H1 (cell line): ENCODE results near the gene MTG1. TPM values are rescaled to one million over a fixed set of nuclear protein-coding genes. Genes with fewer than 3 reads are reported as not detected.

ENCODE experiments used
- CTCF ChIA-PET: fragments of 300-600 bp; sonication (Branson Sonifier 250); formaldehyde crosslinking; loops from one replicate; lab custom pipeline; 2021; ENCODE audit not compliant: partially characterized antibody; lab: Charles Lee
- POLR2A ChIA-PET: fragments of 300-600 bp; sonication (Branson Sonifier 250); formaldehyde crosslinking; loops from one replicate; lab custom pipeline; 2021; ENCODE audit warnings: inconsistent platforms; ENCODE audit not compliant: partially characterized antibody; lab: Charles Lee
- DNase-seq, 2 experiments: peaks; one replicate each; pipeline versions ENCODE4 v3.0.0 to v3.0.0-alpha.2; 2010 to 2022; ENCODE audit warnings: low spot score in 2 of 2, low read depth in 1 of 2, mixed read lengths in 1 of 2
- FAIRE-seq: peaks from 2 replicates; lab custom pipeline; 2011; peaks lifted over from hg19 to GRCh38; lab: Jason Lieb, UNC
- H2AFZ ChIP-seq: 2 replicates; pipeline ENCODE4 v1.8.1; 2012; ENCODE audit warnings: low read length, inconsistent platforms
- H2AK5ac ChIP-seq: 2 replicates; pipeline ENCODE4 v1.6.1; 2013; ENCODE audit warnings: low read depth, low read length
- H2BK120ac ChIP-seq: replicated peaks from 2 replicates; pipeline ENCODE3; 2013; ENCODE audit warnings: low read depth, low read length, inconsistent platforms
- H2BK12ac ChIP-seq: 2 replicates; pipeline ENCODE4 v1.6.1; 2013; ENCODE audit warnings: low read depth, low read length
- H2BK15ac ChIP-seq: 2 replicates; pipeline ENCODE4 v1.6.1; 2013; ENCODE audit warnings: low read length
- H2BK20ac ChIP-seq: 2 replicates; pipeline ENCODE4 v1.6.1; 2013; ENCODE audit warnings: low read length
- H2BK5ac ChIP-seq: 2 replicates; pipeline ENCODE4 v1.6.1; 2013; ENCODE audit warnings: low read depth, low read length
- H3K14ac ChIP-seq: 2 replicates; pipeline ENCODE4 v1.6.1; 2013; ENCODE audit warnings: inconsistent platforms; ENCODE audit not compliant: insufficient read length
- H3K18ac ChIP-seq: 2 replicates; pipeline ENCODE4 v1.6.1; 2013; ENCODE audit warnings: low read length; ENCODE audit errors: extremely low read depth
- H3K23ac ChIP-seq: 2 replicates; pipeline ENCODE4 v1.6.1; 2013; ENCODE audit warnings: inconsistent platforms; ENCODE audit not compliant: insufficient read length
- H3K23me2 ChIP-seq: 2 replicates; pipeline ENCODE4 v1.6.1; 2013; ENCODE audit warnings: low read depth, low read length
- H3K27ac ChIP-seq: 2 replicates; pipeline ENCODE4 v1.6.1; 2011; ENCODE audit warnings: low read depth, low read length, inconsistent platforms
- H3K27me3 ChIP-seq, 4 experiments: replicated peaks in 1 of 4; 1 replicate in 1 of 4; 2 replicates in 3 of 4; pipeline versions ENCODE4 v1.6.1 to v1.8.1; 2011 to 2013; ENCODE audit warnings: low read length in 3 of 4, mild to moderate bottlenecking in 3 of 4, inconsistent platforms in 2 of 4, mixed read lengths in 2 of 4, moderate library complexity in 1 of 4; ENCODE audit not compliant: control insufficient read depth in 3 of 4, insufficient read depth in 3 of 4; ENCODE audit errors: extremely low read depth in 1 of 4
- H3K36me3 ChIP-seq, 4 experiments: 2 replicates each; pipeline versions ENCODE4 v1.6.1 to v1.8.1; 2011 to 2013; ENCODE audit warnings: mild to moderate bottlenecking in 4 of 4, low read length in 3 of 4, moderate library complexity in 2 of 4, control low read depth in 1 of 4, inconsistent platforms in 1 of 4; ENCODE audit not compliant: insufficient read depth in 4 of 4, control insufficient read depth in 2 of 4
- H3K4ac ChIP-seq: replicated peaks from 2 replicates; pipeline ENCODE3; 2013; ENCODE audit warnings: low read length, low read depth, mixed read lengths, inconsistent platforms; ENCODE audit not compliant: insufficient read length
- H3K4me1 ChIP-seq, 4 experiments: replicated peaks in 1 of 4; 1 replicate in 1 of 4; 2 replicates in 3 of 4; pipeline versions ENCODE4 v1.6.1 to v1.8.1; 2011 to 2013; ENCODE audit warnings: low read length in 3 of 4, inconsistent platforms in 2 of 4, mixed read lengths in 1 of 4; ENCODE audit not compliant: insufficient read depth in 4 of 4, control insufficient read depth in 3 of 4
- H3K4me2 ChIP-seq, 2 experiments: 2 replicates each; pipeline versions ENCODE4 v1.6.1 to v1.8.1; 2011 to 2013; ENCODE audit warnings: low read depth in 2 of 2, low read length in 2 of 2, control low read depth in 1 of 2, inconsistent platforms in 1 of 2, mild to moderate bottlenecking in 1 of 2; ENCODE audit not compliant: insufficient read depth in 1 of 2
- H3K4me3 ChIP-seq, 4 experiments: fragments of 200-600, 300-600 bp in 1 of 4; sonication (generic), shearing (Covaris generic), sonication (Bioruptor Twin) in 1 of 4; 2 replicates each; pipeline versions ENCODE4 v1.5.1 to v1.8.1; 2011 to 2016; ENCODE audit warnings: low read length in 4 of 4, low read depth in 3 of 4, control low read depth in 2 of 4, inconsistent platforms in 2 of 4, mild to moderate bottlenecking in 2 of 4, mixed read lengths in 1 of 4, moderate library complexity in 1 of 4; ENCODE audit not compliant: insufficient read depth in 2 of 4; ENCODE audit errors: extremely low read depth in 1 of 4
- H3K56ac ChIP-seq: replicated peaks from 2 replicates; pipeline ENCODE3; 2013; ENCODE audit warnings: low read depth, mild to moderate bottlenecking, mixed read lengths, low read length, inconsistent platforms; ENCODE audit not compliant: insufficient read length
- H3K79me1 ChIP-seq: 2 replicates; pipeline ENCODE4 v1.6.1; 2013; ENCODE audit warnings: low read depth, low read length, control low read depth
- H3K79me2 ChIP-seq, 2 experiments: 2 replicates each; pipeline versions ENCODE4 v1.6.1 to v1.8.1; 2012 to 2013; ENCODE audit warnings: low read length in 2 of 2, mild to moderate bottlenecking in 2 of 2, inconsistent platforms in 1 of 2; ENCODE audit not compliant: insufficient read depth in 2 of 2, control insufficient read depth in 1 of 2
- H3K9ac ChIP-seq, 4 experiments: replicated peaks in 1 of 4; 1 replicate in 1 of 4; 2 replicates in 3 of 4; pipeline versions ENCODE4 v1.6.1 to v1.8.1; 2011 to 2013; ENCODE audit warnings: low read depth in 3 of 4, low read length in 3 of 4, control low read depth in 2 of 4, mild to moderate bottlenecking in 2 of 4, moderate library complexity in 2 of 4, inconsistent platforms in 1 of 4; ENCODE audit errors: extremely low read depth in 1 of 4
- H3K9me3 ChIP-seq, 2 experiments: 2 replicates each; pipeline versions ENCODE4 v1.6.1 to v1.8.1; 2012 to 2013; ENCODE audit warnings: mild to moderate bottlenecking in 2 of 2, moderate library complexity in 2 of 2, control low read depth in 1 of 2, inconsistent platforms in 1 of 2, low read depth in 1 of 2, low read length in 1 of 2, mixed read lengths in 1 of 2; ENCODE audit not compliant: insufficient read depth in 2 of 2
- H4K20me1 ChIP-seq, 2 experiments: replicated peaks in 1 of 2; 2 replicates each; pipeline versions ENCODE3 to v1.8.1; 2011 to 2013; ENCODE audit warnings: inconsistent platforms in 2 of 2, low read length in 2 of 2, mild to moderate bottlenecking in 1 of 2; ENCODE audit not compliant: insufficient read depth in 2 of 2, control insufficient read depth in 1 of 2
- H4K5ac ChIP-seq: 2 replicates; pipeline ENCODE4 v1.6.1; 2013; ENCODE audit warnings: low read length, low read depth, mixed read lengths, inconsistent platforms; ENCODE audit not compliant: insufficient read length
- H4K8ac ChIP-seq: 2 replicates; pipeline ENCODE4 v1.8.0; 2013; ENCODE audit warnings: mild to moderate bottlenecking, moderate library complexity, low read length, inconsistent platforms; ENCODE audit not compliant: insufficient read depth; ENCODE audit errors: extremely low read depth
- H4K91ac ChIP-seq: replicated peaks from 2 replicates; pipeline ENCODE3; 2013; ENCODE audit warnings: low read length, mixed read lengths, inconsistent platforms; ENCODE audit not compliant: insufficient read length
- BRCA1 ChIP-seq: IDR thresholded peaks from 2 replicates; pipeline ENCODE4 v1.6.1; 2012; ENCODE audit warnings: low read depth, low read length, improper control_type of control experiment
- EP300 ChIP-seq, 2 experiments: IDR thresholded peaks; 1 replicate in 1 of 2; 2 replicates in 1 of 2; pipeline ENCODE4 v1.6.1; 2011 to 2012; ENCODE audit warnings: low read depth in 2 of 2, low read length in 2 of 2, mild to moderate bottlenecking in 2 of 2, borderline replicate concordance in 1 of 2, inconsistent platforms in 1 of 2, moderate library complexity in 1 of 2
- HDAC2 ChIP-seq, 2 experiments: fragments of 300-600 bp in 1 of 2; sonication (generic) in 1 of 2; IDR thresholded peaks; 2 replicates each; pipeline ENCODE4 v1.6.1; 2011 to 2012; ENCODE audit warnings: low read depth in 2 of 2, low read length in 2 of 2, mild to moderate bottlenecking in 2 of 2, moderate library complexity in 2 of 2, borderline replicate concordance in 1 of 2, inconsistent platforms in 1 of 2
- SP1 ChIP-seq: IDR thresholded peaks from 2 replicates; pipeline ENCODE4 v1.6.1; 2011; ENCODE audit warnings: low read depth, low read length
- SRF ChIP-seq: IDR thresholded peaks from 2 replicates; pipeline ENCODE4 v1.6.1; 2011; ENCODE audit warnings: mild to moderate bottlenecking, low read depth, low read length, moderate library complexity
- WGBS, 2 experiments: shearing (Covaris generic) in 1 of 2; methylation state at CpG; one replicate each; pipeline versions ENCODE4 v1.1.6 to v1.1.7; 2013 to 2015; ENCODE audit warnings: low lambda C conversion rate in 2 of 2, mixed read lengths in 2 of 2, inconsistent platforms in 1 of 2, low coverage in 1 of 2, missing lambda C conversion rate in 1 of 2; ENCODE audit not compliant: insufficient replicate concordance in 2 of 2, insufficient coverage in 1 of 2, insufficient read length in 1 of 2; ENCODE audit errors: extremely low coverage in 1 of 2, missing lambda C conversion rate in 1 of 2; 5-methylcytosine and 5-hydroxymethylcytosine counted together
- polyA plus RNA-seq, 7 experiments: library from polyadenylated mRNA; depleted of rRNA in 3 of 7; stranded (reverse) in 5 of 7; unstranded in 2 of 7; fragments of >200 nt in 5 of 7; fragments of 200-250 nt in 2 of 7; gene quantifications; 1 replicate in 5 of 7; 2 replicates in 1 of 7; 4 replicates in 1 of 7; pipeline versions ENCODE4 v1.2.1 to v1.2.3, GENCODE V29; 2011 to 2013; ENCODE audit warnings: missing spikeins in 2 of 7, mixed read lengths in 2 of 7
- total RNA-seq: library from RNA; stranded (reverse); fragmentation: NEBNext Ultra II Directional; extraction: Animal tissue kit (Norgen Biotek cat#: 25700); gene quantifications from 2 replicates; pipeline ENCODE4 v1.2.1, GENCODE V29; 2021

Gene MTG1
- total and polyA plus RNA-seq, 2 of the 8 experiments (the other 6 are each of a cell fraction or from before 2014, with no cell fraction given), result 56.6 to 81.6 TPM

- H4K5ac ChIP-seq, result no peak overlapping the region
- H3K23ac ChIP-seq, result no peak overlapping the region
- no peak overlapping the region for H2AFZ ChIP-seq
- no peak overlapping the region for H3K4ac ChIP-seq
- H2AK5ac ChIP-seq, result no peak overlapping the region
- ChIA-PET CTCF (no interaction called here), POLR2A (no interaction called here)
- no peaks in the 10 kb centered on the region for H3K4me1 ChIP-seq
- H3K79me2 ChIP-seq, result no peaks in the 10 kb centered on the region
- H3K4me2 ChIP-seq, result no peak overlapping the region
- no peak overlapping the region for H3K14ac ChIP-seq
- no peak overlapping the region for H4K8ac ChIP-seq
- H4K91ac ChIP-seq, result no peak overlapping the region
- no peak overlapping the region for H3K9ac ChIP-seq
- TF ChIP-seq EP300 (IDR thresholded peaks at IDR 0.05; ENCODE audit: borderline replicate concordance in 1 of 2, low read depth in 2 of 2, low read length in 2 of 2) (no peak), BRCA1 (no peak), SRF (no peak), SP1 (no peak), HDAC2 (IDR thresholded peaks at IDR 0.05; ENCODE audit: borderline replicate concordance in 1 of 2, low read depth in 2 of 2, low read length in 2 of 2) (no peak)
- 82% methylated on average over 27 of the region's 80 CpGs; no CpG with 5 or more reads in 1 of the 2 experiments for WGBS, 2 experiments
- no peak overlapping the region for H3K4me3 ChIP-seq
- no peak overlapping the region for H2BK20ac ChIP-seq
- no peaks in the 10 kb centered on the region for H3K36me3 ChIP-seq
- no peak overlapping the region for H2BK15ac ChIP-seq
- FAIRE-seq, result no peak
- no peaks in the 10 kb centered on the region for H3K23me2 ChIP-seq
- H3K27me3 ChIP-seq, result no peaks in the 10 kb centered on the region
- no peak overlapping the region for H3K27ac ChIP-seq
- H2BK5ac ChIP-seq, result no peak overlapping the region
- no peak overlapping the region for H2BK12ac ChIP-seq
- no peaks in the 10 kb centered on the region for H3K79me1 ChIP-seq
- H4K20me1 ChIP-seq, result no peaks in the 10 kb centered on the region
- H3K56ac ChIP-seq, result no peak overlapping the region
- H3K9me3 ChIP-seq, result peaks cover 67 to 69% of the 10 kb centered on the region in 2 experiments
- no peak for DNase-seq
- H3K18ac ChIP-seq, result no peak overlapping the region
- no peak overlapping the region for H2BK120ac ChIP-seq
Observed at GRCh38 chr10:133445751-133446708, 52.1 kb downstream of the MTG1 start.
